GM18502 (cell line): ENCODE measurements around the gene SNX9.
"Not testable (repeated sequence)": the region's sequence is repeated elsewhere in the genome, so short reads cannot be mapped to it uniquely, and the experiment has no call there.

Experiments used
- ATAC-seq: cut with Tn5 transposase; IDR thresholded peaks from one replicate; pipeline ENCODE4 v1.9.1; 2021; ENCODE audit warnings: mild to moderate bottlenecking; ENCODE audit not compliant: unreplicated experiment, poor library complexity

SNX9 gene

GRCh38 chr6:157830354-157831017, 7.4 kb downstream of the SNX9 start:
- peak; percentile 90 for ATAC-seq

GRCh38 chr6:157831018-157831369, 7.9 kb downstream of the SNX9 start:
- no peak for ATAC-seq

- ATAC-seq, result no peak
These were observed 8.6 kb downstream of the SNX9 start for GRCh38 chr6:157831424-157832249.

GRCh38 chr6:157832250-157832967, 9.4 kb downstream of the SNX9 start:
- no peak for ATAC-seq

GRCh38 chr6:157834549-157834948, 11.5 kb downstream of the SNX9 start:
- no peak for ATAC-seq

GRCh38 chr6:157838718-157839430, 15.8 kb downstream of the SNX9 start:
- ATAC-seq, result no peak

- ATAC-seq, result no peak
These were observed 16.6 kb downstream of the SNX9 start for GRCh38 chr6:157839606-157840005.

- ATAC-seq, result no peak
These were observed 17.2 kb downstream of the SNX9 start for GRCh38 chr6:157840261-157840660.

- ATAC-seq, result no peak
These were observed 17.7 kb downstream of the SNX9 start for GRCh38 chr6:157840776-157841175.

GRCh38 chr6:157841211-157841840, 18.3 kb downstream of the SNX9 start:
- peak; percentile 91 for ATAC-seq

GRCh38 chr6:157842212-157842611, 19.2 kb downstream of the SNX9 start:
- ATAC-seq, result no peak

- ATAC-seq, result not testable (repeated sequence)
These were observed 21.1 kb downstream of the SNX9 start for GRCh38 chr6:157844196-157844595.

GRCh38 chr6:157845493-157846259, 22.6 kb downstream of the SNX9 start:
- no peak for ATAC-seq

GRCh38 chr6:157847846-157848245, 24.8 kb downstream of the SNX9 start:
- no peak for ATAC-seq

GRCh38 chr6:157848693-157849092, 25.6 kb downstream of the SNX9 start:
- ATAC-seq, result no peak

- ATAC-seq, result no peak
These were observed 26.4 kb downstream of the SNX9 start for GRCh38 chr6:157849288-157850017.

GRCh38 chr6:157850030-157850429, 27.0 kb downstream of the SNX9 start:
- ATAC-seq, result no peak

GRCh38 chr6:157853018-157853805, 30.2 kb downstream of the SNX9 start:
- ATAC-seq, result no peak
